HK-2 (cell line): ENCODE measurements around the gene MPP2.
"Not testable (repeated sequence)": the region's sequence is repeated elsewhere in the genome, so short reads cannot be mapped to it uniquely, and the experiment has no call there.

Experiments
- DNase-seq: peaks from one replicate; pipeline ENCODE4 v3.0.0-alpha.2; 2018; ENCODE audit not compliant: unreplicated experiment

MPP2 gene

GRCh38 chr17:43875476-43876147 lies 31.7 kb downstream of the MPP2 start:
- DNase-seq = no peak

GRCh38 chr17:43874293-43874692 lies 33.0 kb downstream of the MPP2 start:
- DNase-seq = no peak

- no peak for DNase-seq
These were observed 33.5 kb downstream of the MPP2 start for GRCh38 chr17:43873815-43874214.

DNA sequence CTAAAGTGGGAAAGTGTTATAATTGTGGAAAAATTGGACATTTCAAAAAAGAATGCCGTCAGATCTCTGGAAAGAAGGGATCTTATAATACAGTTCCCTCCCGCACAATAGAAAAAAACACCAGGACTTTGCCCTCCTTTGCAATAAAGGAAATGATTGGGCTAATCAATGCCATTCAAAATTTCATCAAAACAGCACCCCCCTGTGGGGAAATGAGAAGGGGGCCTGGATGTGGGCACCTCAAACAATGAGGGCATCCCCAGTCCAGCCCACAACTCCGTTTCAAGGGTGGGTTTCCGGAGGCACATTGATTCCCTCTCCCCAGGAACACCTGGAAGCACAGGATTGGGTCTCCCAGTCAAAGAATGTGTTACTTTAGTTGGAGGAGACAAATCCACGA lies 34.2 kb downstream of the MPP2 start:
- no peak for DNase-seq

- no peak for DNase-seq
These were observed 35.2 kb downstream of the MPP2 start for GRCh38 chr17:43871946-43872690.

DNA sequence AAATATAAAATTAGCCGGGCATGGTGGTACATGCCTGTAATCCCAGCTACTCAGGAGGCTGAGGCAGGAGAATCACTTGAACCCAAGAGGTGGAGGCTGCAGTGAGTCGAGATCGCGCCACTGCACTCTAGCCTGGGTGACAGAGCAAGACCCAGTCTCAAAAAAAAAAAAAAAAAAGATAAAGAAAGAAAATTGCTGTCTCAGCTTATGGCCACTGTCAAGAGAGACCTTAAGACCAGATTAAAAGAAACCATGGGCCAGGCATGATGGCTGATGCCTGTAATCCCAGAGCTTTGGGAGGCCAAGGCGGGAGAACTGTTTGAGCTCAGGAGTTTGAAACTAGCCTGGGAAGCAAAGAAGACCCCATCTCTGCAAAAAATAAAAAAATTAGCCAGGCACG lies 38.3 kb downstream of the MPP2 start:
- not testable (repeated sequence) for DNase-seq

DNA sequence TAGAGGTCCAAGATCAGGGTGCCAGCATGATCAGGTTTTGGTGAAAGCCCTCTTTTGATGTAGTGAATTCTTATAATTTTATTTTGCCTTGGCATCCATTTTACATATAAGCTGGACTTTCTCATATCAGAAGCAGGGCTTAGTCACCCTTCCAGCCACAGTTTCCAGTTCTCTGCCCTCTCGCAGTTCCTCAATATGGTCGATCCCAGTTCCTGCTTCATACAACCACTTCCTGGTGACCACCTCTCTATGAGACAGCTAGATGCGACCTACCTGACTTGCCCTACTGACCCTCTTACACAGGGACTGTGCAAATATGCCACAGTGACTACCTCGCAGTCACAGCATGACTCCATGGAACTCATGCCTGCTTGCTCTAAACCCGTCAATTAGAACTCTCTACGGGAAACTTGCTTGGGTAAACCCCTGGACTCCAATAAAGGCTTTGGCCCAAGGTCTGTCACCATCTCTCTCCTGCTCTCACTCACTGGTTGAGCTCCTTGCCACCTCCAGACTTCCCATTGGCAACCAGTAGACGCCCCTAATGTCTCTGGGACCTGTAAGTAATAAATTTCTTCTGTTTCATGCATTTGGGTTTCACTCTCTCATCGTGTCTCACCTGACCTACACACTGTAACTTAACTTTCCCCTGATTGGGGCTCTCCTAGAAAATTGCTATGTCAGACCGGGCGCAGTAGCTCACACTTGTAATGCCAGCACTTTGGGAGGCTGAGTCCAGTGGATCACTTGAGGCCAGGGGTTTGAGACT lies 38.9 kb downstream of the MPP2 start:
- DNase-seq = no peak

DNA sequence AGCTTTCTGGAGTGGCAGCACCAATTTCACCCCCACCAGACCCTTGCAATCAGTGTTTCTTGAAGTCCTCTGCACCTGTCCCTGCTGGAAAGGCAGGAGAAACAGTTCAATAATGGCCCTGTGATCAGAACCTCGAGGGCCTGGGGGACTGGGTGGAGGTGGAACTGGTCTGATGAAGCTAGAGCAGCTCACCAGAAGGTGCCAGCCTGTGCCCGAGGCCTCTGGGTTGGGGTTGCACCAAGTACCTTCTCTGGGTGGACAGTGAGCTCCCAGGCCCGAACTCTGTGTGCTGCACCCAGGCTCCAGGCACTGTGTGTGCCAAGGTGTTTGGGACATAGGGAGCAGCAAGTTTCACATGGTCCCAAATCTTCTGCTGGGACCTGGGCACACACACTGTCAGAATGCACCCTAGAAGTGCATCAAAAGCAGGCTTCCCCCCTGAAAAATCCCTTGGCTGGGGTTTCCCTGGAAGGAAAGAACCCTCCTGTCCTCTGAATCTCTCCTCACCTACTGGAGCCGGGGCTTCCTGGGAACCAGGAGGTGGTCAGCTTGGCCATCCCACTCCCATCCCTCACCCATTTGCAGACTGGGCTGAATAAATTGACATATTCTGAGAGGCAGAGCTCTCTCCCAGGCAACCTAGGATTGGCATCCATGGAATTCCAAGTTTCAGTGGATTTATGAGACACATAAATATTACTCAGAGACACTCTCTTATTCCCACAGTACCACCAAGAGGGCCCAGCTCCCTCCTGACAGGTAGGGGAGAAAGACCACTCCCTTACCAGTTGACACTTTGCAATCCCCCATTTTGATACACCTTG lies 43.0 kb downstream of the MPP2 start:
- no peak for DNase-seq

- DNase-seq = no peak
These were observed 45.4 kb downstream of the MPP2 start for GRCh38 chr17:43861960-43862359.

- DNase-seq = no peak
These were observed 46.3 kb downstream of the MPP2 start for GRCh38 chr17:43860927-43861622.

DNA sequence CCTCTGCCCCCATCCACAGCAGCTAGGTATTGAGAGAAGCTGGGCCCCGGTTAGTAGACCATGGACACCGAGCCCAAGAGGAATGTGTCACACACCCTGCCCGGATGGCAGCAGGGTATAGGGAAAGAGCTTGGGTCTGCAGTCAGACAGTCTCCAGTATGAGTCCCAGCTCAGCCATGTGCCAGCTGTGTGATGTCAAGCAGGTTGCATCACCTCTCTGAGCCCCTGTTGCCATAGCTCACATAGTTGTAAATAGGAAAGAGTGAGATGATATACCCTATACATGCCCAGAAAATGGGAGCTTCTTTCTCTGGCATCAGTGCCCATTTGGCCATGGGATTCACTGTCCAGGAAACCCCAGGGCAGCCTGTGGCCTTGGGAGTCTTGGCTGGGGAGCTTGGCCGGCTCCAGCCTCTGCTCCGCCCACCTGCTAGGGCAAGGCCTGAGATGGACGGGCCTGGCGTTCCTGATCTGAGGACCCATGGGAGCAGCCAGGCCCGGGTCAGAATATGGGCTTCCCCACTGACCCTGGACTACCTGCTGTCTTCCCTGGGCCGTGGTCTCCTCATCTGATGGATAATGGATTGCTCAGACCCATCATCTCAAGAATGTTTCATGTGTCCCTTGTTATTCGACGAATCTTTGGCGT lies 47.1 kb downstream of the MPP2 start:
- no peak for DNase-seq

DNA sequence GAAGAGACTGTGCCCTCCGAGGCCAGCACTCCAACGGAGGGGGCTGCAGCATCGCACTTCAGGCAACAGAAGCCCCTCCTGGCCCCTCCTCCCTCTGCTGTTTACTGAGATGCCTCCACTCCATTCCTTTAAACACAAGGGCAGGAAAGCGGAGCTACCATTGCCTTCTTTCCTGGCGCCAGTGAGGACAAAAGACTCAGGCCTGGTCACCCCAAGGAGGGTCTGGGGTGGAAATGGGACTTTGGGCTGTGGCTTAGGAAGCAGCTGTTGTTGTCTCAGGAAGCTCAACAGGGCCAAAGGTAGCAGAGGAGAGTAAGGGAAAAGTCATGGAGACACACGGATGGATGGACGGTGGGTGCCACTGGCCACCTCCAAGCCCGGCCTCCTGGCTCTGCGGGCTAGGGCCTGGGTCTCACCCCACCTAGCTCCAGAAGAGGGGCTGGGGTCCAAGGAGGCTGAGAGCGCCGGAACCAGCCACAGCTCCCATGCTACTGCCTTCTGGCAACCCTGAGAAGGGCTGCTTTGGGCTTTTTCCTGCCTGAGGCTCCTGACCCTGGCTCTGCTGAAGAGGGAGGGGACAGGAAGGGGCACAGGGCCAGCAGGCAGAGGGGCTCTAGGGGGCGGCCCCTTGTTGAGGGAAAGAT lies 49.3 kb downstream of the MPP2 start:
- DNase-seq = no peak

GRCh38 chr17:43857141-43857540 lies 50.2 kb downstream of the MPP2 start:
- DNase-seq = no peak

- DNase-seq = no peak
These were observed 51.2 kb downstream of the MPP2 start for GRCh38 chr17:43856141-43856540.

DNA sequence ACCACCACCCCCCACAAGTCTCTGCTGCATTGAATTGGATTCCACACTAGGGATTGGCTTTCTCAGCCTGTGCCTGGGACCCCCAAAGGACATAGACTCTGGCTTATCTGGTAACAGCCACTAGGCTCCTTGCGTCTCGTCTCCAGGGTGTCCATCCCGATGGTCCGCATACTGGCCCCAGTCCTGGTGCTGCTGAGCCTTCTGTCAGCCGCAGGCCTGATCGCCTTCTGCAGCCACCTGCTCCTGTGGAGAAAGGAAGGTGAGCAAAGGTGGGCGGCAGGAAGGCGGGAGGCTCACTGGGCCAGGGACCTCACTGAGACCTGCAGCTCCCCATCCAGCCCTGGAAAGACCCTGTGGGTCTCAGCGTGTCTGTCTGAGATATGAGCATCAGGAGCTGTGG lies 52.3 kb downstream of the MPP2 start:
- no peak for DNase-seq

DNA sequence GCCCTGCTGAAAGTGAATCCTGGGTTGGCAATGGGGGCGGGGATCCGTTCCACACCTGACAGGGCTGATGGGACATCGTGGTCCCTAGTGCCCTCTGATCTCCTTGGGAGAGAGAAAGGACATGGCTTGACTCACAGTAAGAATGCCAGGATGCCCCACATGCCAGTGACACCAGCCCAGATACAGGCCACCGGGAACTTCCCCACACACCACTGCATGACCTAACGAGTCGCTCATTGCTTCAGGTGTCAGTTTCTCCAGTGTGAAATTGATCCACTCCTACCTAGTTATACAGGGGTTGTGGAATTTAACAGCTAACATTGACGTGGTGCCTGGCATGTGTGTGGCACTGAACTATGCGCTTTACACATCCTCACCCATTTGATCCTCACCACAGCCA lies 52.8 kb downstream of the MPP2 start:
- no peak for DNase-seq

DNA sequence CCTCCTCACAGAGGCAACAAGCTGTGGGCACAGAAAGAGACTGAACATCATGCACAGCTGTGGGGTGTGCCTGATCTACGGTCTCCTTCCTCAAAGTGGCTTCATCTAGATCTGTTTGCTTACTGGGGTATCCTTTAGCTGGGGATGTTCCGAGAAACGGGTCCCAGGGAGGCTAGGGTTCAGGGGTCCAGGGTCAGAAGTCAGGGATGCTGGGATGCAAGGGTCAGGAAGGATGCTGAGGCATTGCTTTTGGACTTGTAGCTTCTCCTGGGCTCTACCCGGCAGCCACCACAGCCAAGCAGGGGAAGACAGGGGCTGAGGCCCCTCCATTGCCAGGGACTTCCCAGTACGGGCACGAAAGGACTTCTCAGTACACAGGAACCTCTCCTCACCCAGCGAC lies 53.8 kb downstream of the MPP2 start:
- DNase-seq = no peak

GRCh38 chr17:43852571-43852970 lies 54.8 kb downstream of the MPP2 start:
- no peak for DNase-seq

- DNase-seq = no peak
These were observed 58.2 kb downstream of the MPP2 start for GRCh38 chr17:43849116-43849515.

- no peak for DNase-seq
These were observed 58.7 kb downstream of the MPP2 start for GRCh38 chr17:43848601-43849000.
